Tongue (tissue), 2 donors: ENCODE measurements around the gene TRAPPC2L. TPM values are rescaled to one million over a fixed set of nuclear protein-coding genes. Genes with fewer than 3 reads are reported as not detected.

Source experiments
- DNase-seq: peaks from one replicate; pipeline ENCODE4 v3.0.0-alpha.2; 2015
- total RNA-seq: library from RNA; depleted of rRNA; stranded (reverse); fragments of >200 nt; gene quantifications from one replicate; pipeline ENCODE4 v1.2.3, GENCODE V29; 2014

The TRAPPC2L gene
- total RNA-seq, 1 donor from 2014 or later: 17.1 TPM

GRCh38 chr16:88910284-88911135 is 53.6 kb downstream of the TRAPPC2L start:
- DNase-seq: peak; percentile 45

GRCh38 chr16:88911136-88911945 is 54.4 kb downstream of the TRAPPC2L start:
- no peak for DNase-seq

- no peak for DNase-seq
These were observed 55.0 kb downstream of the TRAPPC2L start for GRCh38 chr16:88911946-88912310.

Other genes starting within 250 kb of the TRAPPC2L start
- gene IL17C, start 218.6 kb upstream of the TRAPPC2L start, total RNA-seq: not detected
- 44.0 TPM for gene CYBA, start 206.1 kb upstream of the TRAPPC2L start, total RNA-seq
- gene MVD, start 194.0 kb upstream of the TRAPPC2L start, total RNA-seq: 29.2 TPM
- gene SNAI3, start 170.6 kb upstream of the TRAPPC2L start, total RNA-seq: 6.5 TPM
- 20.0 TPM for gene RNF166, start 150.7 kb upstream of the TRAPPC2L start, total RNA-seq
- 11.2 TPM for gene CTU2, start 150.6 kb upstream of the TRAPPC2L start, total RNA-seq
- gene PIEZO1, start 71.9 kb upstream of the TRAPPC2L start, total RNA-seq: 92.7 TPM
- 12.2 TPM for gene CDT1, start 53.3 kb upstream of the TRAPPC2L start, total RNA-seq
- 33.7 TPM for gene APRT, start 45.2 kb upstream of the TRAPPC2L start, total RNA-seq
- gene GALNS, start 180 bp upstream of the TRAPPC2L start, total RNA-seq: 18.4 TPM
- not detected for gene PABPN1L, start 9.5 kb downstream of the TRAPPC2L start, total RNA-seq
- 3.6 TPM for gene CBFA2T3, start 120.1 kb downstream of the TRAPPC2L start, total RNA-seq
- 20.1 TPM for gene ACSF3, start 236.7 kb downstream of the TRAPPC2L start, total RNA-seq